Measurements from ENCODE around the gene EARS2. TPM values are rescaled to one million over a fixed set of nuclear protein-coding genes. Genes with fewer than 3 reads are reported as not detected.

The EARS2 gene
- total RNA-seq, 4 donors from 2014 or later = 10.9 to 32.0 (median 14.0) TPM

GRCh38 chr16:23532448-23532847 lies 24.7 kb downstream of the EARS2 start:
- TF ChIP-seq, protein P1, sequence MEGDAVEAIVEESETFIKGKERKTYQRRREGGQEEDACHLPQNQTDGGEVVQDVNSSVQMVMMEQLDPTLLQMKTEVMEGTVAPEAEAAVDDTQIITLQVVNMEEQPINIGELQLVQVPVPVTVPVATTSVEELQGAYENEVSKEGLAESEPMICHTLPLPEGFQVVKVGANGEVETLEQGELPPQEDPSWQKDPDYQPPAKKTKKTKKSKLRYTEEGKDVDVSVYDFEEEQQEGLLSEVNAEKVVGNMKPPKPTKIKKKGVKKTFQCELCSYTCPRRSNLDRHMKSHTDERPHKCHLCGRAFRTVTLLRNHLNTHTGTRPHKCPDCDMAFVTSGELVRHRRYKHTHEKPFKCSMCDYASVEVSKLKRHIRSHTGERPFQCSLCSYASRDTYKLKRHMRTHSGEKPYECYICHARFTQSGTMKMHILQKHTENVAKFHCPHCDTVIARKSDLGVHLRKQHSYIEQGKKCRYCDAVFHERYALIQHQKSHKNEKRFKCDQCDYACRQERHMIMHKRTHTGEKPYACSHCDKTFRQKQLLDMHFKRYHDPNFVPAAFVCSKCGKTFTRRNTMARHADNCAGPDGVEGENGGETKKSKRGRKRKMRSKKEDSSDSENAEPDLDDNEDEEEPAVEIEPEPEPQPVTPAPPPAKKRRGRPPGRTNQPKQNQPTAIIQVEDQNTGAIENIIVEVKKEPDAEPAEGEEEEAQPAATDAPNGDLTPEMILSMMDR (IDR thresholded peaks at IDR 0.05; ENCODE audit: low read depth) = no peak

DNA sequence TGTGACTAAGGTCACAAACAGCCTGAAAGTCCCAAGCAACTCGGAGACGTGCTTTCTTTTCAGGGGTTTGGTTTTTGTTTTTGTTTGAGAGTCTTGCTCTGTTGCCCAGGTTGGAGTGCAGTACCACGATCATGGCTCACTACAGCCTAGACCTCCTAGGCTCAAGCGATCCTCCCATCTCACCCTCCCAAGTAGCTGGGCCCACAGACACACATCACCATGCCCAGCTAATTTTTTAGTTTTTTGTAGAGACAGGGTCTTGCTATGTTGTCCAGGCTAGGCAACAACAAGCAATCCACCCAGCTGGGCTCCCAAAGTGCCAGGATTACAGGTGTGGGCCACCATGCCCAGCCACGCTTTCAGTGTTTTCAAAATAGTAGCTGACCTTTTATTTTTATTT lies 27.1 kb downstream of the EARS2 start:
- TF ChIP-seq, protein P1 (IDR thresholded peaks at IDR 0.05; ENCODE audit: low read depth) = no peak

- TF ChIP-seq, protein P1 (IDR thresholded peaks at IDR 0.05; ENCODE audit: low read depth) = no peak
Measured at GRCh38 chr16:23528644-23529310, 28.4 kb downstream of the EARS2 start.

DNA sequence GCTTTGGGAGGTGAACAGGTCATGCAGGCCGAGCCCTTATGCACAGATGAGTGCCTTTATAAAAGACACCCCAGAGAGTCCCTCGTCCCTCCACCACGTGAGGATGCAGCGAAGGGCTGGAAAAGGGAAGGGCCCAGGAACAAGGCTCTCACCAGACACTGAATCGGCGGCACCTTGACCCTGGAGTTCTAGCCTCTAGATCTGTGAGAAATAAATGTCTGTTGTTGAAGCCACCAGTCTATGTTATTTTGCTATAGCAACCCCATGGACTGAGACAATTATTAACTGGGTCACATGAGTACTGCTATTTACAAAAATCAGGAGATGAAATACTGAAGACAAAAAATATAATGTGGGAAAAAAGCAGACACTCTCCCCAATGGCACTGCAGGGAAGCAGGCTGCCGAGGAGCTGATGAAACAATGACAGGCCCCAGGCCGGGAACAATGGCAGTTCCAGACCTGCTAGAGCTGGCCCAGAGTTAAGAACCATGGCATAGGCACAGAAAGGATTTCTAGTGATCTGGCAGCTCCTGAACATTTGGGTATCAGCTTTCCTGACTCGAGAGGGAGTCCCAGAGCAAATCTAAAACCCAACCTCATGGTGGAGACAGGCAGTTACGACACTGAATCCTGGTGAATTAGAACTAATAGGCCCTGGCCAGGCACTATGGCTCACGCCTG lies 29.0 kb downstream of the EARS2 start:
- TF ChIP-seq, protein P1 (IDR thresholded peaks at IDR 0.05; ENCODE audit: low read depth) = no peak

DNA sequence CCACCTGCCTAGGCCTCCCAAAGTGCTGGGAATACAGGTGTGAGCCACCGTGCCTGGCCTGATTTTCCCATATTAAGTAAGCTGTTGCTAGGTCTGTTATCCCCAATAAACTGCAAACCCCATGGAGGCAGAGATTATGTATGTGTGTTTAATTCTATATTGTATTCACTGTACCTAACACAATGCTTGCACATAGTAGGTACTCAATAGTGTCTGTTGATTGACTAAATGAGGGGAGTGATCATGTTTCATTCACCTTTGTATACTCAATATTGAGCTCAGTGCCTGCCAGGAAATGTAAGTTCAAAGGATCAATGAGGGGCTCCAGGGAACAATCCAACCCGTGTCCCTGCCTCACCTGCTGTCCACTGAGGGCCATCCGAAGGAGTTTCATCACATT lies 32.3 kb downstream of the EARS2 start:
- TF ChIP-seq, protein P1 (IDR thresholded peaks at IDR 0.05; ENCODE audit: low read depth) = no peak

GRCh38 chr16:23523876-23524385 lies 33.2 kb downstream of the EARS2 start:
- TF ChIP-seq, protein P1 (IDR thresholded peaks at IDR 0.05; ENCODE audit: low read depth) = no peak

GRCh38 chr16:23523321-23523720 lies 33.8 kb downstream of the EARS2 start:
- TF ChIP-seq, protein P1 (IDR thresholded peaks at IDR 0.05; ENCODE audit: low read depth) = no peak
